Body of pancreas (tissue), 4 donors: ENCODE results near the gene TCF12.

Experiments
- CTCF ChIP-seq, 7 experiments: fragments of 450-650 bp in 4 of 7; fragments of 200-600 bp in 3 of 7; sonication (generic) in 3 of 7; IDR thresholded peaks; one replicate each; pipeline ENCODE4 v1.5.1; 2016 to 2019; ENCODE audit warnings: antibody characterized with exemption in 7 of 7
- POLR2A ChIP-seq, 3 donors: fragments of 450-650 bp; IDR thresholded peaks; one replicate each; pipeline ENCODE4 v1.6.1; 2016; ENCODE audit warnings: antibody characterized with exemption in 3 of 3, mild to moderate bottlenecking in 2 of 3

- no peak for TF ChIP-seq CTCF (IDR thresholded peaks at IDR 0.05)
- TF ChIP-seq POLR2A (IDR thresholded peaks at IDR 0.05): no peak
These were observed 180.5 kb downstream of the TCF12 start for GRCh38 chr15:57098896-57099295.
